ENCODE results near the gene PTPN20.
"Not testable (repeated sequence)": the region's sequence is repeated elsewhere in the genome, so short reads cannot be mapped to it uniquely, and the experiment has no call there.

PTPN20 gene, protein sequence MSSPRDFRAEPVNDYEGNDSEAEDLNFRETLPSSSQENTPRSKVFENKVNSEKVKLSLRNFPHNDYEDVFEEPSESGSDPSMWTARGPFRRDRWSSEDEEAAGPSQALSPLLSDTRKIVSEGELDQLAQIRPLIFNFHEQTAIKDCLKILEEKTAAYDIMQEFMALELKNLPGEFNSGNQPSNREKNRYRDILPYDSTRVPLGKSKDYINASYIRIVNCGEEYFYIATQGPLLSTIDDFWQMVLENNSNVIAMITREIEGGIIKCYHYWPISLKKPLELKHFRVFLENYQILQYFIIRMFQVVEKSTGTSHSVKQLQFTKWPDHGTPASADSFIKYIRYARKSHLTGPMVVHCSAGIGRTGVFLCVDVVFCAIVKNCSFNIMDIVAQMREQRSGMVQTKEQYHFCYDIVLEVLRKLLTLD

DNA sequence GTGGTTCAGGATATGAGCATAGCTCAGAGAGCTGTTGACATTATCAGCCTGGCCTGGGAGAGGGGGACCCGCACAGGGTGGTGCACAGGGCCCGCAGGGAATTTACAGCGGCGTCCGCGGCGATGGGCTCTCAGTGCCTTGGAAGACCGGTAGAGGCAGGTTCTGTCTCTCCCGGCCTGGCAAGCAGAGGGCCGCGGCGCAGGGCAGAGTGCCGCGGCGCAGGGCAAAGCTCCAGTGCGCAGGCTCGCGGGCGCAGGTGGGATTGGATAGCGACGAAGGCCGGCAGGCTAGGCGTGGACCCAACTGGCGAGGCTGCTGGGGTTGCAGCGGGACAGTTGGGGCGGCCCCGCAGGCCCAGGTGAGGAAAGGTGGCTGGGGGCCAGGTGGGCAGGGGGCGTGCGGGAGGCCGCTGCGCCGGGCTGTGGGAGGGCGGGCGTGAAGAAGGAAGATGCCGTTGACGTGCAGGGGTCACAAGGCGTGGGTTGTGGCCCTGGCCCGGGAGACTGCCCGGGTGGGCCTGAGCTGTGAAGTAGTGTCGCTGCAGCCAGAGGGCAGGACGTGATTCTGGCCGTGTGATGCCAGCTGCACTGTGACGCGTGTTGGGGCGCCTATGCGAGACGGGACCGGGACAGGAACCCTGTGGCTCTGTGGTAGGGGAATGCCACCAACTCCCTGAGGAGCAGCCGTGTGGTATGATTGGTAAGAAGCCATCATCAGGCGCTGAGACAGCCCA, at the start of gene PTPN20:
Gene PTPN20 (plus strand): TSS at position 285 of the 733 bp plus-strand sequence. CDS start 21,072 bp downstream, outside the sequence.
- not testable (repeated sequence) for H3K79me2 ChIP-seq (ENCODE audit: control insufficient read depth, insufficient read depth, low read length, unreplicated experiment); H3K36me3 ChIP-seq (ENCODE audit: insufficient read depth, low read length); H2AFZ ChIP-seq (ENCODE audit: low read length, unreplicated experiment); H3K27ac ChIP-seq (ENCODE audit: low read depth, low read length); H3K4me3 ChIP-seq (ENCODE audit: low read depth, low read length); H3K27me3 ChIP-seq (ENCODE audit: insufficient read depth, low read length); H3K4me1 ChIP-seq (ENCODE audit: control insufficient read depth, insufficient read depth, low read length, unreplicated experiment)

- H3K27me3 ChIP-seq (ENCODE audit: insufficient read depth, low read length); H3K79me2 ChIP-seq (ENCODE audit: control insufficient read depth, insufficient read depth, low read length, unreplicated experiment); H3K4me1 ChIP-seq (ENCODE audit: control insufficient read depth, insufficient read depth, low read length, unreplicated experiment); H3K36me3 ChIP-seq (ENCODE audit: insufficient read depth, low read length); H3K27ac ChIP-seq (ENCODE audit: low read depth, low read length); H3K4me3 ChIP-seq (ENCODE audit: low read depth, low read length); H2AFZ ChIP-seq (ENCODE audit: low read length, unreplicated experiment): not testable (repeated sequence)
Observed at GRCh38 chr10:46869716-46870115, 41.5 kb upstream of the PTPN20 start.

DNA sequence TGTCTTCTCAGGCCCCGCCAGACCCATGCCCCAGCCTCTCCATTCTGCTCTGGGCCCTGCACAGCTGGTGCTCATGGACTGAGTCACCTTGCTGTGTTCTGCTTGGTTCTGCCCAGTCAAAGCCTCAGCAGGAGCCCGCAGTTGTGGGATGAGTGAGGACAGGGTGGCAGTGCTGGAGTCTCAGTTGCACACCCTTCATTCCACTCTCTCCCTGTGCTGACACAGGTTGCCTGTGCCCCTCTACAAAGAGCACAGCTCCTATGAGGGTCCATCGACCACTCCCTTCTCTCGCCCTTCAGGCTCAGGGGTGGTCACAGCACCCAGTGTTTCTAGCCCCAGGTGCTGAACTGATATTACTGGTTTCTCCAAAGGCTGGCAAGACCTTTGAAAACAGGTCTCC, 39.6 kb upstream of the PTPN20 start:
- not testable (repeated sequence) for H3K4me1 ChIP-seq (ENCODE audit: control insufficient read depth, insufficient read depth, low read length, unreplicated experiment); H3K36me3 ChIP-seq (ENCODE audit: insufficient read depth, low read length); H3K27me3 ChIP-seq (ENCODE audit: insufficient read depth, low read length); H3K79me2 ChIP-seq (ENCODE audit: control insufficient read depth, insufficient read depth, low read length, unreplicated experiment); H3K4me3 ChIP-seq (ENCODE audit: low read depth, low read length); H2AFZ ChIP-seq (ENCODE audit: low read length, unreplicated experiment); H3K27ac ChIP-seq (ENCODE audit: low read depth, low read length)

DNA sequence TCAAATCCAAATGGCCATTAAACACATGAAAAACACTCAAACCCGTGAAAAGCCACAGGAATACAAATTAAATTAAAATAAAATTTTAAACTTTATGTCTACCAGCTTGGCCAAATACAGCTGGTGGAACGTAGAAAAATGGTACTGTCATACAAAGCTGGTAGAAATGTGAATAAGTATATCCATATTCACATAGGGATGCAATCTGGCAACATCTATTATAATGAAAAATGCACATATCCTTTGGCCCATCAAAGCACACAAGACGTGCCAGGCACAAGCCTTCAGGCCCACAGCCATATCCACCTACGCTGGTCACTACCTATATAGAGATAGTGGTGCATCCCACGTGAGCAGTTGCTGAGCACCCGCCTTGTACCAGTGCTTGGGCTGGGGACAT, 35.9 kb upstream of the PTPN20 start:
- H2AFZ ChIP-seq (ENCODE audit: low read length, unreplicated experiment); H3K4me1 ChIP-seq (ENCODE audit: control insufficient read depth, insufficient read depth, low read length, unreplicated experiment); H3K27me3 ChIP-seq (ENCODE audit: insufficient read depth, low read length); H3K27ac ChIP-seq (ENCODE audit: low read depth, low read length); H3K4me3 ChIP-seq (ENCODE audit: low read depth, low read length); H3K36me3 ChIP-seq (ENCODE audit: insufficient read depth, low read length); H3K79me2 ChIP-seq (ENCODE audit: control insufficient read depth, insufficient read depth, low read length, unreplicated experiment): not testable (repeated sequence)

- not testable (repeated sequence) for H3K36me3 ChIP-seq (ENCODE audit: insufficient read depth, low read length); H3K27ac ChIP-seq (ENCODE audit: low read depth, low read length); H3K27me3 ChIP-seq (ENCODE audit: insufficient read depth, low read length); H3K79me2 ChIP-seq (ENCODE audit: control insufficient read depth, insufficient read depth, low read length, unreplicated experiment); H3K4me3 ChIP-seq (ENCODE audit: low read depth, low read length); H2AFZ ChIP-seq (ENCODE audit: low read length, unreplicated experiment); H3K4me1 ChIP-seq (ENCODE audit: control insufficient read depth, insufficient read depth, low read length, unreplicated experiment)
Observed at GRCh38 chr10:46876773-46877172, 34.5 kb upstream of the PTPN20 start.

GRCh38 chr10:46878761-46879160, 32.5 kb upstream of the PTPN20 start:
- not testable (repeated sequence) for H3K27me3 ChIP-seq (ENCODE audit: insufficient read depth, low read length); H3K4me1 ChIP-seq (ENCODE audit: control insufficient read depth, insufficient read depth, low read length, unreplicated experiment); H3K36me3 ChIP-seq (ENCODE audit: insufficient read depth, low read length); H3K79me2 ChIP-seq (ENCODE audit: control insufficient read depth, insufficient read depth, low read length, unreplicated experiment); H3K27ac ChIP-seq (ENCODE audit: low read depth, low read length); H3K4me3 ChIP-seq (ENCODE audit: low read depth, low read length); H2AFZ ChIP-seq (ENCODE audit: low read length, unreplicated experiment)

GRCh38 chr10:46890813-46891611, 20.2 kb upstream of the PTPN20 start:
- not testable (repeated sequence) for H3K4me1 ChIP-seq (ENCODE audit: control insufficient read depth, insufficient read depth, low read length, unreplicated experiment); H3K27me3 ChIP-seq (ENCODE audit: insufficient read depth, low read length); H2AFZ ChIP-seq (ENCODE audit: low read length, unreplicated experiment); H3K36me3 ChIP-seq (ENCODE audit: insufficient read depth, low read length); H3K4me3 ChIP-seq (ENCODE audit: low read depth, low read length); H3K27ac ChIP-seq (ENCODE audit: low read depth, low read length); H3K79me2 ChIP-seq (ENCODE audit: control insufficient read depth, insufficient read depth, low read length, unreplicated experiment)

DNA sequence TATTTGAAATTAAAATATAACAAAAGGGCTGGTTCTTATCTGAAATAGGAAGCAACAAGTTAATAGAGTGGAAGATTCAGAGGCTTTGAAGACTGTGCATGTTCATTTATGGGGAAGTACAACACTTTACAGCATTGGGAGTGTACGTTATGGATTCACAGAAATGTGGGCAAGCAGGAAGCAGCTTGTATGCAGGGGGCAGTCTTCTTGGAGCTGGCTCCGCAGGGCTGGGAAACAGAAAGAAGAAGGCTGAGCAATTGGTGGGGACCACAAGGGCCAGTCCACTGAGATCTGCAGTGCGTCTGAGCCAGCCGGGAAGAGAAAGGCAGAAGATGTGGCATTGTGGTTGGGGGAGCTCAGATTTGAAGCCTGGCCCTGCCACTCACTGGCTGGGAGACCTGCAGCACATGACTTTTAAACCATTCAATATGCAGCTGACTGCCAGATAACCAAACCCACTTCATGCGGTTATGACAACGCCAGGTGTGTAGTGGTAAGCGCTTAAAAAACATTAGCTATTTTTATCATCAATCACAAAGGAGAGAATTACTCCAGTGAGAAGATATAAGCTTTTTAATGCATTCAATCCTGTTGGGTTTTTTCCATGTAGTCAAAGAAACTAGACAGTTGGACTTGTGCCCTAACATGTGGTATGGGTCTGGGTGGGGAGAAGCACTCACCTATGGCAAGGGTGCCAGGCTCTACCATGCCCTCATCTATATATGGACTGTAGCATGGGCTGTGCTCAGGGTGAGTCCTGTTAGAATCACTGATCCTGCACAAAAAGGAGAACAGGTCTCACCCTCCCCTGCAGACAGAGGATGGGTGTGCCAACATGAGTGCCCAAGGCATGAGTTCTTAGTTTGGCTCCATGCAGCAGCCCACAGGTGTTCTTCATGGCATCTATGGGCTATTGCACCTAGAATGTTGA, 14.2 kb upstream of the PTPN20 start:
- not testable (repeated sequence) for H3K4me1 ChIP-seq (ENCODE audit: control insufficient read depth, insufficient read depth, low read length, unreplicated experiment); H3K27ac ChIP-seq (ENCODE audit: low read depth, low read length); H3K4me3 ChIP-seq (ENCODE audit: low read depth, low read length); H2AFZ ChIP-seq (ENCODE audit: low read length, unreplicated experiment); H3K27me3 ChIP-seq (ENCODE audit: insufficient read depth, low read length); H3K36me3 ChIP-seq (ENCODE audit: insufficient read depth, low read length); H3K79me2 ChIP-seq (ENCODE audit: control insufficient read depth, insufficient read depth, low read length, unreplicated experiment)

GRCh38 chr10:46901247-46901646, 10.0 kb upstream of the PTPN20 start:
- not testable (repeated sequence) for H2AFZ ChIP-seq (ENCODE audit: low read length, unreplicated experiment)

DNA sequence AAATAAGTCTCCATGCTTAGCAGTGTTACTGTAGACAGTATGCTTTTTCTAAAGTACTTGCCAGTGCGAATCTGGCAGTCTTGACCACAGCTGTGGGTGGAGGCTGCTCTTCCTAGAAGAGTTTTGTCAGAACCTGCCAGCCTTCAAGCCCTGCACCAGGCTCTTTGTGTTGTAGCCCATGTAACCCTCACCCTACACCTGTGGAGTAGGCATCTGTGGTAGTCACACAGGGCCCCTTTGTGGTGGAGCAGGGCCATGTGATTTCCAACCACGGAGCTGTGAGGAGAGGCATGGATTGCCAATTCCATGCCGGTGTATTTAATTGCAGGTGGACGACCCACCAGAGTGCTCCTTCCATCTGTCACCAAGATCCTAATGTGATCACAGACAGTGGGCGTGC, 7.4 kb upstream of the PTPN20 start:
- H3K36me3 ChIP-seq (ENCODE audit: insufficient read depth, low read length); H2AFZ ChIP-seq (ENCODE audit: low read length, unreplicated experiment); H3K27me3 ChIP-seq (ENCODE audit: insufficient read depth, low read length); H3K4me3 ChIP-seq (ENCODE audit: low read depth, low read length); H3K4me1 ChIP-seq (ENCODE audit: control insufficient read depth, insufficient read depth, low read length, unreplicated experiment); H3K27ac ChIP-seq (ENCODE audit: low read depth, low read length); H3K79me2 ChIP-seq (ENCODE audit: control insufficient read depth, insufficient read depth, low read length, unreplicated experiment): not testable (repeated sequence)

More at GRCh38 chr10:46901247-46901646, 10.0 kb upstream of the PTPN20 start:
- H3K36me3 ChIP-seq (ENCODE audit: insufficient read depth, low read length); H3K4me3 ChIP-seq (ENCODE audit: low read depth, low read length); H3K79me2 ChIP-seq (ENCODE audit: control insufficient read depth, insufficient read depth, low read length, unreplicated experiment); H3K27me3 ChIP-seq (ENCODE audit: insufficient read depth, low read length); H3K27ac ChIP-seq (ENCODE audit: low read depth, low read length); H3K4me1 ChIP-seq (ENCODE audit: control insufficient read depth, insufficient read depth, low read length, unreplicated experiment): not testable (repeated sequence)
